ENCODE results near the gene CPSF7. TPM values are rescaled to one million over a fixed set of nuclear protein-coding genes. Genes with fewer than 3 reads are reported as not detected.
A peak's percentile ranks its signal among the peaks of the same experiment; 100 is the strongest.

CPSF7 gene
- total and polyA plus RNA-seq, 2 donors (not counting 1 experiment from before 2014, with no cell fraction given): 74.7 to 167 TPM

- no peaks in the 10 kb centered on the region for H4K20me1 ChIP-seq (ENCODE audit: control insufficient read depth, insufficient read depth, low read length, poor library complexity, severe bottlenecking)
- peaks cover 0 to 6% of the 10 kb centered on the region in 2 donors for H3K4me1 ChIP-seq (ENCODE audit: control insufficient read depth in 2 of 2, insufficient read depth in 2 of 2, low read length in 2 of 2)
- no peak overlapping the region for H3K9ac ChIP-seq (ENCODE audit: low read length)
- peak; percentile 95 for TF ChIP-seq CTCF (IDR thresholded peaks at IDR 0.05)
- no peak for TF ChIP-seq EZH2 (IDR thresholded peaks at IDR 0.05; ENCODE audit: borderline replicate concordance, insufficient read depth, low read depth, low read length, poor library complexity, severe bottlenecking)
- POLR2A ChIA-PET: no interaction called here
- H3K27me3 Mint-ChIP-seq: peaks cover 7% of the 10 kb centered on the region
- intact Hi-C loops (cut with micrococcal nuclease): loop anchor here (1.0 to 2.0 kb wide), 2 partner anchors 40 to 255 kb away; no protein-coding TSS in a partner anchor
- peaks cover 0 to 1% of the 10 kb centered on the region in 2 experiments for H3K36me3 ChIP-seq (replicated peaks in 1 of 2; ENCODE audit: control extremely low read depth in 1 of 2, control insufficient read depth in 1 of 2, extremely low read depth in 1 of 2, insufficient read depth in 2 of 2, low read length in 1 of 2)
- CTCF ChIA-PET: interaction anchor here (1.0 to 6.9 kb wide), 8 partner anchors 9 to 216 kb away, joined by 3 to 62 read pairs (median 8); no protein-coding TSS in a partner anchor
- no peak overlapping the region for H3K4me3 Mint-ChIP-seq
- H2AFZ ChIP-seq (ENCODE audit: insufficient read depth, low read depth, low read length, poor library complexity, severe bottlenecking): no peak overlapping the region
- no peak overlapping the region for H3K27ac Mint-ChIP-seq
- H3K4me1 Mint-ChIP-seq: peaks cover 2% of the 10 kb centered on the region
- no peaks in the 10 kb centered on the region for H3K9me3 Mint-ChIP-seq (ENCODE audit: insufficient read depth)
- H3K4me2 ChIP-seq (replicated peaks; ENCODE audit: low read depth, low read length, poor library complexity, severe bottlenecking): peak overlapping the region; percentile 36
- ATAC-seq (ENCODE audit: low read depth) (peak; percentile 62), DNase-seq (peak; percentile 69)
- H3K79me2 ChIP-seq (ENCODE audit: control insufficient read depth, insufficient read depth, low read length): no peaks in the 10 kb centered on the region
- no peaks in the 10 kb centered on the region for H3K9me3 ChIP-seq (ENCODE audit: control extremely low read depth in 1 of 3, control insufficient read depth in 2 of 3, insufficient read depth in 1 of 3, low read length in 2 of 3)
- H3K4me3 ChIP-seq (ENCODE audit: control extremely low read depth in 1 of 5, extremely low read depth in 1 of 5, insufficient read depth in 1 of 5, low read depth in 2 of 5, low read length in 4 of 5): no peak overlapping the region
- peaks cover 0 to 15% (median 0%) of the 10 kb centered on the region in 4 experiments for H3K27me3 ChIP-seq (replicated peaks in 1 of 4; ENCODE audit: control extremely low read depth in 1 of 4, control insufficient read depth in 3 of 4, insufficient read depth in 4 of 4, low read length in 3 of 4)
- no peak overlapping the region for H3K27ac ChIP-seq (ENCODE audit: low read length in 2 of 2)
- 7% methylated on average over 18 of the region's 18 CpGs for WGBS (ENCODE audit: insufficient coverage)
Measured at GRCh38 chr11:61477727-61478148, 48.0 kb upstream of the CPSF7 start.

GRCh38 chr11:61477126-61477525 is 47.4 kb upstream of the CPSF7 start:
- peaks cover 0 to 4% of the 10 kb centered on the region in 2 experiments for H3K36me3 ChIP-seq (replicated peaks in 1 of 2; ENCODE audit: control extremely low read depth in 1 of 2, control insufficient read depth in 1 of 2, extremely low read depth in 1 of 2, insufficient read depth in 2 of 2, low read length in 1 of 2)
- peaks cover 0 to 6% of the 10 kb centered on the region in 2 donors for H3K4me1 ChIP-seq (ENCODE audit: control insufficient read depth in 2 of 2, insufficient read depth in 2 of 2, low read length in 2 of 2)
- H3K9me3 Mint-ChIP-seq (ENCODE audit: insufficient read depth): no peaks in the 10 kb centered on the region
- WGBS (ENCODE audit: insufficient coverage): 90% methylated on average over 8 of the region's 8 CpGs
- no peak overlapping the region for H3K4me3 ChIP-seq (ENCODE audit: control extremely low read depth in 1 of 5, extremely low read depth in 1 of 5, insufficient read depth in 1 of 5, low read depth in 2 of 5, low read length in 4 of 5)
- no peak overlapping the region for H3K27ac ChIP-seq (ENCODE audit: low read length in 2 of 2)
- peaks cover 0 to 10% (median 0%) of the 10 kb centered on the region in 4 experiments for H3K27me3 ChIP-seq (replicated peaks in 1 of 4; ENCODE audit: control extremely low read depth in 1 of 4, control insufficient read depth in 3 of 4, insufficient read depth in 4 of 4, low read length in 3 of 4)
- no peak overlapping the region for H3K4me2 ChIP-seq (replicated peaks; ENCODE audit: low read depth, low read length, poor library complexity, severe bottlenecking)
- TF ChIP-seq EZH2 (IDR thresholded peaks at IDR 0.05; ENCODE audit: borderline replicate concordance, insufficient read depth, low read depth, low read length, poor library complexity, severe bottlenecking): no peak
- no peak for TF ChIP-seq CTCF (IDR thresholded peaks at IDR 0.05)
- no peaks in the 10 kb centered on the region for H4K20me1 ChIP-seq (ENCODE audit: control insufficient read depth, insufficient read depth, low read length, poor library complexity, severe bottlenecking)
- peaks cover 2% of the 10 kb centered on the region for H3K4me1 Mint-ChIP-seq
- H3K9ac ChIP-seq (ENCODE audit: low read length): no peak overlapping the region
- H3K27ac Mint-ChIP-seq: no peak overlapping the region
- CTCF ChIA-PET: interaction anchor here (0.7 to 6.9 kb wide), 9 partner anchors 8 to 256 kb away, joined by 3 to 62 read pairs (median 9); no protein-coding TSS in a partner anchor
- no peak for DNase-seq
- H3K4me3 Mint-ChIP-seq: no peak overlapping the region
- ATAC-seq (ENCODE audit: low read depth): no peak
- H3K79me2 ChIP-seq (ENCODE audit: control insufficient read depth, insufficient read depth, low read length): no peaks in the 10 kb centered on the region
- POLR2A ChIA-PET: no interaction called here
- H3K9me3 ChIP-seq (ENCODE audit: control extremely low read depth in 1 of 3, control insufficient read depth in 2 of 3, insufficient read depth in 1 of 3, low read length in 2 of 3): no peaks in the 10 kb centered on the region
- intact Hi-C loops (cut with micrococcal nuclease): loop anchor here (1.0 kb wide), 1 partner anchor 40 kb away; no protein-coding TSS in a partner anchor
- no peak overlapping the region for H2AFZ ChIP-seq (ENCODE audit: insufficient read depth, low read depth, low read length, poor library complexity, severe bottlenecking)
- peaks cover 7% of the 10 kb centered on the region for H3K27me3 Mint-ChIP-seq
